Hepatocyte (in vitro differentiated cells): ENCODE measurements around the gene NMNAT2.

ENCODE experiments used
- EZH2 ChIP-seq: fragments of 200-600 bp; sonication (generic); IDR thresholded peaks from 2 replicates; pipeline ENCODE4 v1.6.1; 2016; ENCODE audit warnings: antibody characterized with exemption, mild to moderate bottlenecking, borderline replicate concordance
- TF ChIP-seq, protein P1 (sequence below): fragments of 200-600 bp; sonication (generic); IDR thresholded peaks from 2 replicates; pipeline ENCODE4 v1.5.1; 2016; ENCODE audit warnings: antibody characterized with exemption, mild to moderate bottlenecking; ENCODE audit not compliant: poor library complexity

DNA sequence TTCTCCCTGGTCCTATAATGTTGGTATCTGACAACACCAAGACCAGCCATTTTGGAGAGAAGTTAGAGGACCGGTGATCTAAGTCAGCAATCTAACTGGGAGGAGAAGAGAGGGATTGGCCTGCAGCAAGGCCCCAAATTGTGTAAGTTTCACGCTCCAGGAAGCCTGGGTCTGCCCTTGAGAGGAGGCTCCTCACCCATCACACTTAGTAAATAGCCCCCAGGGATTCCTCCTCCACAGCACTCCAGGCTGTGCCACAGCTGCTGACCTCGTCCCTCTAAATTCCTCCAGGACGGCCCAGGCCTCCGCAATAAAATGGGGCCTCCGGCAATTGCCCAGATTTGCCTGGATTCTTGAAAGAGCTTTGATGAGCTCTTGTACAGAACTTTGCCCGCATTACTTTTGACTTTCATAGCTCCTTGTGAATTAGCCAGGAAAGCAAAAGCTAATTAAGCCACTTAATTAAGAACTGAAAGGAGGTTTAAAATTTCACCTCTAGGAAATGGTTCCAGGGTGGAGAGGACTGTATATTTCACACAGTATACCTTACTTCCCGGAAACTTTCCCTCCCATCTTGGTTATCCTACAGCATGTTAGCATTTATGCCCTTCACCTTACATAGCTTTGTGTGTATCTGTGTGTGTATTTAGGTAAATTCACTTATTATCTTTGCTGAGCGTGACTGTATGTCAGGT lies 141.6 kb downstream of the NMNAT2 start:
- TF ChIP-seq, protein P1, sequence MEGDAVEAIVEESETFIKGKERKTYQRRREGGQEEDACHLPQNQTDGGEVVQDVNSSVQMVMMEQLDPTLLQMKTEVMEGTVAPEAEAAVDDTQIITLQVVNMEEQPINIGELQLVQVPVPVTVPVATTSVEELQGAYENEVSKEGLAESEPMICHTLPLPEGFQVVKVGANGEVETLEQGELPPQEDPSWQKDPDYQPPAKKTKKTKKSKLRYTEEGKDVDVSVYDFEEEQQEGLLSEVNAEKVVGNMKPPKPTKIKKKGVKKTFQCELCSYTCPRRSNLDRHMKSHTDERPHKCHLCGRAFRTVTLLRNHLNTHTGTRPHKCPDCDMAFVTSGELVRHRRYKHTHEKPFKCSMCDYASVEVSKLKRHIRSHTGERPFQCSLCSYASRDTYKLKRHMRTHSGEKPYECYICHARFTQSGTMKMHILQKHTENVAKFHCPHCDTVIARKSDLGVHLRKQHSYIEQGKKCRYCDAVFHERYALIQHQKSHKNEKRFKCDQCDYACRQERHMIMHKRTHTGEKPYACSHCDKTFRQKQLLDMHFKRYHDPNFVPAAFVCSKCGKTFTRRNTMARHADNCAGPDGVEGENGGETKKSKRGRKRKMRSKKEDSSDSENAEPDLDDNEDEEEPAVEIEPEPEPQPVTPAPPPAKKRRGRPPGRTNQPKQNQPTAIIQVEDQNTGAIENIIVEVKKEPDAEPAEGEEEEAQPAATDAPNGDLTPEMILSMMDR: no peak
- no peak for TF ChIP-seq EZH2
